Suprapubic skin (tissue), 4 donors: ENCODE data around the gene RHEX.

ENCODE experiments used
- POLR2A ChIP-seq, 2 donors: fragments of 450-650 bp; IDR thresholded peaks; one replicate each; pipeline ENCODE4 v1.6.1; 2017; ENCODE audit warnings: antibody characterized with exemption in 2 of 2, mild to moderate bottlenecking in 2 of 2, moderate library complexity in 2 of 2
- POLR2AphosphoS5 ChIP-seq, 3 donors: sonication (generic); formaldehyde crosslinking; IDR thresholded peaks; one replicate each; pipeline ENCODE4 v1.6.1; 2017; ENCODE audit warnings: antibody characterized with exemption in 3 of 3
- TF ChIP-seq, protein P1 (sequence below), 2 donors: fragments of 200-600 bp in 1 of 2; fragments of 450-650 bp in 1 of 2; sonication (generic) in 1 of 2; IDR thresholded peaks; one replicate each; pipeline ENCODE4 v1.5.1; 2016 to 2019; ENCODE audit warnings: antibody characterized with exemption in 2 of 2, mild to moderate bottlenecking in 1 of 2, moderate library complexity in 1 of 2

DNA sequence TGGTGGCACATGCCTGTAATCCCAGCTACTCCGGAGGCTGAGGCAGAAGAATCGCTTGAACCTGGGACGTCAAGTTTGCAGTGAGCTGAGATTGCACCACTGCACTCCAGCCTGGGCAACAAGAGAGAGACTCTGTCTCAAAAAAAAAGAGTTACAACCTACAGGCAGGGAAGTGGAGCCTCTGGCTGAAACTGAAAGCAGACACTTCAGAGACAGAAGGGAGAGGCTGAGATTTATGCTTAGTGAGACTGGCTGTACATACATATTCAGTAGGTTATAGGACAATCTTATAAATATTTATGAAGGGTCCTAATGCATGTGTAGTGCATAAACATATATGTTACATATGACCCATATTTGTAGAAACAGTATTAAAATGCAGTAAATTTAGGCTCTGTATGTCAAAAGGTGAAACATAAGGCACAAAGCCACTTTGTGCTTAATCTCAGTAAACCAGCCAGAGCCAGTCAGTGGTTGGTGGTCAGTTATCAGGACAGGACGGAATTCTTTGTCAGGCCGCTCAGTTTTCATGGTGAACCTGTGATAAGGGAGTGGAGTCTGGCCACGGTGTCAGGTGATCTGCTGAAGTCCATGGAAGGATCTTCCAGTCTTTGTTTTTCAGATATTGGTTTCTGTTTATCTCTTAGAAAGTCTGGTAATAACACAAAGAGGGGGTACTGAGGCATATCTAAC, 13.7 kb downstream of the RHEX start:
- no peak for TF ChIP-seq POLR2A (IDR thresholded peaks at IDR 0.05)
- TF ChIP-seq, protein P1, sequence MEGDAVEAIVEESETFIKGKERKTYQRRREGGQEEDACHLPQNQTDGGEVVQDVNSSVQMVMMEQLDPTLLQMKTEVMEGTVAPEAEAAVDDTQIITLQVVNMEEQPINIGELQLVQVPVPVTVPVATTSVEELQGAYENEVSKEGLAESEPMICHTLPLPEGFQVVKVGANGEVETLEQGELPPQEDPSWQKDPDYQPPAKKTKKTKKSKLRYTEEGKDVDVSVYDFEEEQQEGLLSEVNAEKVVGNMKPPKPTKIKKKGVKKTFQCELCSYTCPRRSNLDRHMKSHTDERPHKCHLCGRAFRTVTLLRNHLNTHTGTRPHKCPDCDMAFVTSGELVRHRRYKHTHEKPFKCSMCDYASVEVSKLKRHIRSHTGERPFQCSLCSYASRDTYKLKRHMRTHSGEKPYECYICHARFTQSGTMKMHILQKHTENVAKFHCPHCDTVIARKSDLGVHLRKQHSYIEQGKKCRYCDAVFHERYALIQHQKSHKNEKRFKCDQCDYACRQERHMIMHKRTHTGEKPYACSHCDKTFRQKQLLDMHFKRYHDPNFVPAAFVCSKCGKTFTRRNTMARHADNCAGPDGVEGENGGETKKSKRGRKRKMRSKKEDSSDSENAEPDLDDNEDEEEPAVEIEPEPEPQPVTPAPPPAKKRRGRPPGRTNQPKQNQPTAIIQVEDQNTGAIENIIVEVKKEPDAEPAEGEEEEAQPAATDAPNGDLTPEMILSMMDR (IDR thresholded peaks at IDR 0.05), result no peak
- no peak for TF ChIP-seq POLR2AphosphoS5 (IDR thresholded peaks at IDR 0.05)
